Measurements from ENCODE around the gene FOXP1. TPM values are rescaled to one million over a fixed set of nuclear protein-coding genes. Genes with fewer than 3 reads are reported as not detected.

The FOXP1 gene
- total and polyA plus RNA-seq, 2 experiments from 2014 or later: 76.8 to 99.8 TPM

DNA sequence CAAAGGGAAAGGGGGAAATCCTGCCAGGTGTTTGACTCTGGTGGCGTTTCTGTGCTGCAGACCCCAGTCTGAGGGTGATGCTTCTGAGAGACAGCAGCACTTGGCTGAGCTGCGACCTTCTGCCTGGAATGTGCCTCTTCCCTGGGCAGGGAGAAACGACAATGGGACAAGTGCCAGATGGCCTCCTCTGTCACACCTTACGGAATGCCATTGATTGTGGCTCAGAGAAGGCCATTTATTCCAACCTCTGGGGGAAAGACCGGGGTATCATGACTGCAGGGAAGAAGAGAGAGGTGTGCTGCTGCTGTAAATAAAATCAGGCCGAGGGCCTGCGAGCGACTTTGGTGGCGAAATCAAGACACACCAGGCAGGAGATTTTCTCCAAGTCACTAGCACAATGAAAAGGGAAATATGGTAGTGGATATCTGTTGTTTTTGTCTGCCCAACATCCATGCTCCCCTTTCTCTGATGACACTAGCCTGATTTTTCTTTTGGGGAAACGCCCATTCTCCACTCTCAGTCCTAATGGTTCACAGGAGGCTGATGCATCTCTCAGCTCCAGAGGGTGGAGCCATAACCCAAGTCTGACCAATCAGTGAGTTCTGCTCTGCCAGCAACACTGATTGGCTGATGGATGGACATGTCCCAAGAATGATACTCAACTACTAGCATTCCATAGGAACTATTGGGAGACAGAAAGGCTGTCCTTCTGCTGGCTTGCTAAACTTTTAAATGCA is 336.1 kb downstream of the FOXP1 start:
- TF ChIP-seq EZH2phosphoT487 (IDR thresholded peaks at IDR 0.05; ENCODE audit: low read depth, severe bottlenecking, unreplicated experiment) (no peak), EZH2 (IDR thresholded peaks at IDR 0.05; ENCODE audit: borderline replicate concordance) (no peak), CTCF (IDR thresholded peaks at IDR 0.05; ENCODE audit: poor library complexity) (no peak)
- Histone ChIP-seq H3K4me3 (no peak overlapping the region), H4K20me1 (ENCODE audit: insufficient read depth, poor library complexity, severe bottlenecking) (no peaks in the 10 kb centered on the region), H3K79me2 (peaks cover 73% of the 10 kb centered on the region), H3K4me2 (no peak overlapping the region), H3K4me1 (ENCODE audit: insufficient read depth) (peaks cover 40% of the 10 kb centered on the region), H3K27me3 (no peaks in the 10 kb centered on the region), H3K27ac (peak overlapping the region; percentile 55), H3K36me3 (replicated peaks; ENCODE audit: insufficient read depth, low read depth) (no peaks in the 10 kb centered on the region), H3K9me2 (replicated peaks; ENCODE audit: insufficient read depth) (no peaks in the 10 kb centered on the region), H3K9me3 (ENCODE audit: low read depth) (no peaks in the 10 kb centered on the region), H2AFZ (no peak overlapping the region)
- 65% methylated on average over 10 of the region's 10 CpGs for WGBS (ENCODE audit: low lambda C conversion rate, missing lambda C conversion rate)
- no peak for DNase-seq (ENCODE audit: low spot score)

DNA sequence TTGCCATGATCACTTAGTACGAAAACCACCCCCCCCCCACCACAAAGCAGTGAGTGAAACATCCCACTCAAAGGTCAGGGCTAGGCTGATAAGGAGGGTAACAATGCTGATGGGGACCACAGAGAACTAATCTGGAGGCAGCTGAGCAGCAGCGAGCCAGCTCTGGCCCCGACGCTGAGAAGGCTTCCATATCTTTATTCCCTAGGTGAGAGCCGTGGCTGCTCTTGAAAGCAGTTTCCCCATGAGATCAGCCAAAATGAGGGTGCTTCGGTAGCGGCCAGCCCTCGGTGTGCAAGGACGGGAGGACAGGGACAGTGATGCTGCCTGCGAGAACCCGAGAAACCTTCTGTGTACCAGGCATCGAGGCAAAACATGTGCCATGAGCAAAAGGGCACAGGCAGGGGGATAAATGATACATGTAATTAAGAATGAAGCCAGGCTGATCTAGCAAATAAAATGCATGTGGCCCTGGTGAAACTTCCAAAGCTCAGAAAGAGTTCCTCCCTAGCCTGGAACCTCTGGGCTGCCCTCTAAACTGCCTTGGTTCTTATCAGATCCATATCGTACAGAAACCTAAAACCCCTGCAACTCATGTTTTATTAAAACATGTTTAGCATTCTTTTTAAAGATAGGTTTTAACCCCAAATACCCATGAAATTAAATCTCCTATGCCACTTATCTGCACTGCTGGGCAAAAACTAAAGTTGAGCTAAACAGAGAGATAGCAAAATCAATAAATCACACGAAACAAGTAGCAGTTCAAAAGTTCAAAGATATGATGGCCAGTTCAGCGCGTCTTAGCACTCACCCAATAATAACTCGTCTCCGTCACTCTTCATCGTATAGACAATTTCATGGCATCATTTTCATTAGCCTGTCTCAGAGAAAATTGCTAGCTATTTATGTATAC is 337.3 kb downstream of the FOXP1 start:
- DNase-seq (ENCODE audit: low spot score): no peak

GRCh38 chr3:71244826-71245488 is 338.6 kb downstream of the FOXP1 start:
- Histone ChIP-seq H3K27me3 (no peaks in the 10 kb centered on the region), H3K4me1 (ENCODE audit: insufficient read depth) (peaks cover 35% of the 10 kb centered on the region), H4K20me1 (ENCODE audit: insufficient read depth, poor library complexity, severe bottlenecking) (no peaks in the 10 kb centered on the region), H3K9me2 (replicated peaks; ENCODE audit: insufficient read depth) (no peaks in the 10 kb centered on the region), H3K9me3 (ENCODE audit: low read depth) (no peaks in the 10 kb centered on the region), H3K79me2 (peaks cover 78% of the 10 kb centered on the region), H3K4me3 (no peak overlapping the region), H3K36me3 (replicated peaks; ENCODE audit: insufficient read depth, low read depth) (no peaks in the 10 kb centered on the region), H3K4me2 (peak overlapping the region; percentile 65), H2AFZ (no peak overlapping the region), H3K27ac (peak overlapping the region; percentile 55)
- TF ChIP-seq EZH2 (IDR thresholded peaks at IDR 0.05; ENCODE audit: borderline replicate concordance): no peak
- no peak for TF ChIP-seq CTCF (IDR thresholded peaks at IDR 0.05; ENCODE audit: poor library complexity)
- TF ChIP-seq EZH2phosphoT487 (IDR thresholded peaks at IDR 0.05; ENCODE audit: low read depth, severe bottlenecking, unreplicated experiment): no peak
- WGBS (ENCODE audit: low lambda C conversion rate, missing lambda C conversion rate): 4% methylated on average over 8 of the region's 8 CpGs
- peak; percentile 55 for DNase-seq (ENCODE audit: low spot score)

More for the DNA sequence above, 337.3 kb downstream of the FOXP1 start:
- Histone ChIP-seq H2AFZ (peak overlapping the region; percentile 31), H3K9me2 (replicated peaks; ENCODE audit: insufficient read depth) (no peaks in the 10 kb centered on the region), H3K4me3 (no peak overlapping the region), H3K9me3 (ENCODE audit: low read depth) (no peaks in the 10 kb centered on the region), H3K27me3 (no peaks in the 10 kb centered on the region), H3K4me2 (peak overlapping the region; percentile 65), H3K27ac (peak overlapping the region; percentile 55), H3K36me3 (replicated peaks; ENCODE audit: insufficient read depth, low read depth) (no peaks in the 10 kb centered on the region), H3K4me1 (ENCODE audit: insufficient read depth) (peaks cover 39% of the 10 kb centered on the region), H4K20me1 (ENCODE audit: insufficient read depth, poor library complexity, severe bottlenecking) (no peaks in the 10 kb centered on the region), H3K79me2 (peaks cover 77% of the 10 kb centered on the region)
- TF ChIP-seq EZH2phosphoT487 (IDR thresholded peaks at IDR 0.05; ENCODE audit: low read depth, severe bottlenecking, unreplicated experiment) (no peak), EZH2 (IDR thresholded peaks at IDR 0.05; ENCODE audit: borderline replicate concordance) (no peak), CTCF (IDR thresholded peaks at IDR 0.05; ENCODE audit: poor library complexity) (no peak)
- WGBS (ENCODE audit: low lambda C conversion rate, missing lambda C conversion rate): 27% methylated on average over 19 of the region's 19 CpGs
